B cell (primary cell): ENCODE results near the gene ARHGAP22. TPM values are rescaled to one million over a fixed set of nuclear protein-coding genes. Genes with fewer than 3 reads are reported as not detected.

Experiments used
- ATAC-seq: fragments of 200-7000 bp; cut with Tn5 transposase; one replicate; pipeline ENCODE4 v1.10.0; 2021; ENCODE audit warnings: low read depth, mild to moderate bottlenecking, moderate number of reproducible peaks, moderate library complexity
- CTCF ChIA-PET: fragments of 350-600 bp; sonication (Branson Sonifier 250); formaldehyde crosslinking; loops from one replicate; lab custom pipeline; 2021; ENCODE audit warnings: antibody characterized with exemption, inconsistent platforms; lab: Charles Lee
- POLR2A ChIA-PET: fragments of 350-600 bp; sonication (Branson Sonifier 250); formaldehyde crosslinking; loops from one replicate; lab custom pipeline; 2021; ENCODE audit warnings: antibody characterized with exemption; lab: Charles Lee
- DNase-seq: peaks from one replicate; pipeline ENCODE4 v3.0.0; 2013
- H2AFZ ChIP-seq: 2 replicates; pipeline ENCODE4 v1.6.1; 2012; ENCODE audit warnings: mild to moderate bottlenecking, low read depth, low read length; ENCODE audit not compliant: insufficient read depth, poor library complexity, severe bottlenecking
- H3K27ac ChIP-seq, 2 donors: 1 replicate in 1 of 2; 2 replicates in 1 of 2; pipeline ENCODE4 v1.5.1; 2012 to 2013; ENCODE audit warnings: low read length in 2 of 2, mild to moderate bottlenecking in 2 of 2, moderate library complexity in 1 of 2
- H3K27me3 ChIP-seq, 4 experiments: fragments of 200-600 bp in 1 of 4; sonication (generic) in 1 of 4; replicated peaks in 1 of 4; 1 replicate in 2 of 4; 2 replicates in 2 of 4; pipeline versions ENCODE4 v1.6.1 to v1.7.0; 2013 to 2016; ENCODE audit warnings: low read length in 3 of 4, mild to moderate bottlenecking in 2 of 4, mixed read lengths in 1 of 4, moderate library complexity in 1 of 4; ENCODE audit not compliant: insufficient read depth in 4 of 4, control insufficient read depth in 3 of 4; ENCODE audit errors: control extremely low read depth in 1 of 4
- H3K36me3 ChIP-seq, 2 experiments: replicated peaks in 1 of 2; 1 replicate in 1 of 2; 2 replicates in 1 of 2; pipeline versions ENCODE4 v1.6.1 to v1.7.1; 2013; ENCODE audit warnings: low read length in 1 of 2; ENCODE audit not compliant: insufficient read depth in 2 of 2, control insufficient read depth in 1 of 2; ENCODE audit errors: control extremely low read depth in 1 of 2, extremely low read depth in 1 of 2
- H3K4me1 ChIP-seq, 2 donors: fragments of 200-600 bp in 1 of 2; sonication (generic) in 1 of 2; 1 replicate in 1 of 2; 2 replicates in 1 of 2; pipeline versions ENCODE4 v1.5.1 to v1.6.1; 2013 to 2017; ENCODE audit warnings: low read length in 2 of 2; ENCODE audit not compliant: control insufficient read depth in 2 of 2, insufficient read depth in 2 of 2
- H3K4me2 ChIP-seq: replicated peaks from 2 replicates; pipeline ENCODE3; 2012; ENCODE audit warnings: mild to moderate bottlenecking, low read depth, low read length; ENCODE audit not compliant: poor library complexity, severe bottlenecking
- H3K4me3 ChIP-seq, 5 experiments: fragments of 200-600 bp in 1 of 5; sonication (generic) in 1 of 5; 1 replicate in 3 of 5; 2 replicates in 2 of 5; pipeline versions ENCODE4 v1.5.1 to v1.7.0; 2011 to 2016; ENCODE audit warnings: low read length in 4 of 5, mild to moderate bottlenecking in 4 of 5, low read depth in 2 of 5, control low read depth in 1 of 5, moderate library complexity in 1 of 5; ENCODE audit not compliant: insufficient read depth in 1 of 5; ENCODE audit errors: control extremely low read depth in 1 of 5, extremely low read depth in 1 of 5
- H3K79me2 ChIP-seq: fragments of 200-600 bp; sonication (generic); one replicate; pipeline ENCODE4 v1.6.0; 2016; ENCODE audit warnings: low read length; ENCODE audit not compliant: control insufficient read depth, insufficient read depth
- H3K9ac ChIP-seq: fragments of 200-600 bp; sonication (generic); 2 replicates; pipeline ENCODE4 v1.6.1; 2017; ENCODE audit warnings: mild to moderate bottlenecking, low read length, moderate library complexity
- H3K9me3 ChIP-seq, 3 donors: one replicate each; pipeline versions ENCODE4 v1.6.1 to v1.7.1; 2013; ENCODE audit warnings: low read length in 2 of 3; ENCODE audit not compliant: control insufficient read depth in 2 of 3, insufficient read depth in 1 of 3; ENCODE audit errors: control extremely low read depth in 1 of 3
- H4K20me1 ChIP-seq: 2 replicates; pipeline ENCODE4 v1.6.0; 2012; ENCODE audit warnings: mild to moderate bottlenecking, low read length; ENCODE audit not compliant: insufficient read depth, control insufficient read depth, poor library complexity, severe bottlenecking
- H3K27ac Mint-ChIP-seq: one replicate; pipeline ENCODE4 v1.8.0; 2021; ENCODE audit warnings: mixed read lengths
- H3K27me3 Mint-ChIP-seq: one replicate; pipeline ENCODE4 v1.8.0; 2021; ENCODE audit warnings: mixed read lengths
- H3K4me1 Mint-ChIP-seq: one replicate; pipeline ENCODE4 v1.8.0; 2021; ENCODE audit warnings: mixed read lengths
- H3K4me3 Mint-ChIP-seq: one replicate; pipeline ENCODE4 v1.8.0; 2021; ENCODE audit warnings: mixed read lengths
- H3K9me3 Mint-ChIP-seq: one replicate; pipeline ENCODE4 v1.8.0; 2022; ENCODE audit warnings: mixed read lengths; ENCODE audit not compliant: insufficient read depth
- EZH2 ChIP-seq: IDR thresholded peaks from 2 replicates; pipeline ENCODE4 v1.6.1; 2012; ENCODE audit warnings: borderline replicate concordance, low read depth, mild to moderate bottlenecking, moderate library complexity, low read length; ENCODE audit not compliant: insufficient read depth, poor library complexity, severe bottlenecking
- WGBS: methylation state at CpG from one replicate; pipeline ENCODE4 v1.1.5; 2013; ENCODE audit warnings: missing lambda C conversion rate; ENCODE audit not compliant: insufficient coverage; 5-methylcytosine and 5-hydroxymethylcytosine counted together
- intact Hi-C: fragments of 100-400 bp; cut with micrococcal nuclease; formaldehyde crosslinking; loops from one replicate; pipeline ENCODE4 v1.10.0; 2022
- polyA plus RNA-seq: library from polyadenylated mRNA; depleted of rRNA; stranded (reverse); fragments of >200 nt; gene quantifications from 2 replicates; pipeline ENCODE4 v1.2.3, GENCODE V29; 2012
- total RNA-seq, 2 donors: library from RNA; stranded (reverse); fragments of 120-200 nt in 1 of 2; gene quantifications; 1 replicate in 1 of 2; 2 replicates in 1 of 2; pipeline versions ENCODE4 v1.2.3 to v1.2.4, GENCODE V29; 2013 to 2022
- TF ChIP-seq, protein P1 (sequence below): fragments of 200-600 bp; IDR thresholded peaks from one replicate; pipeline ENCODE4 v1.8.0; 2022; ENCODE audit warnings: antibody characterized with exemption, mild to moderate bottlenecking

The ARHGAP22 gene
- total and polyA plus RNA-seq, 2 donors (not counting 1 experiment from before 2014, with no cell fraction given) = 1.9 to 2.0 TPM

DNA sequence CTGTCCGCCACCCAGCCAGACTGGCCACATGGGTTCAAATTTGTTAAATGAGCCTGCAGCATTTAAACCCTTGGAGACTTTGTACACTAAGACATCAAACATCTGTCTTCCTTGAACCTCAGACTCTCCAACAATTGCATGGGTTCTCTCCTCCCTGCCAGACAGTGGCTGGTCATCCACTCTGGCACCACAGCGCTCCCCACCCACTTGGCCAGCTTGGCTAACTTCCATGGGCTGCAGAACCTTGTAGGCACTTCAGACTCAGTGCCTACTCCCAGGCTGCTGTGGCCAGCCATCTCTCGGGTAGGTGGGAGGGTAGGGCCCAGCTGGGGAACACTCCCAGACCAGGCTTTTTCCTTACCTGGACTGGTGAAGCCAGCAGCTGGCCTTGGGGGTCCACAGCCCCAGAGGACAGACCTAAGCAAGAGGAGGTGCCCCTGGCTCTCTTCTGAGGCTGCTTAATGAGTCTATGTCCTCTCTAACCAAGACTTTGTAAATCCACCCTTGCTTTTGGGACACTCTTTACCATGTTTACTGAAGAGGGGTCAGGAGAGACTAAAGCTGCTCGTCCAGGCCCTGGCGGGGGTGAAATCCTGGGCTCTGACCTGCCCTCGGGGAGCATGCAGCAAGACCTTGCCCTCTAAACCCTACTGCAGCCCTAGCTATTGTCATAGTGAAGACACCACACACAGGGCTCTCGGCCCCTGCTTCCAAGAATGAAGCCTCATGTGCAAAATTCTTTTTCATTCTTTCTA is 82.7 kb downstream of the ARHGAP22 start:
- WGBS = 87% methylated on average over 7 of the region's 7 CpGs
- ATAC-seq (no peak), DNase-seq (no peak)
- no peak overlapping the region for H3K27ac Mint-ChIP-seq
- H3K4me1 Mint-ChIP-seq = peaks cover 36% of the 10 kb centered on the region
- Histone ChIP-seq H3K9ac (no peak overlapping the region), H3K4me1 (peaks cover 26 to 28% of the 10 kb centered on the region in 2 donors), H3K36me3 (no peaks in the 10 kb centered on the region), H3K27me3 (peaks cover 0 to 37% (median 25%) of the 10 kb centered on the region in 4 experiments), H3K4me2 (no peak overlapping the region), H2AFZ (no peak overlapping the region), H4K20me1 (no peaks in the 10 kb centered on the region), H3K9me3 (peaks cover 0 to 11% (median 4%) of the 10 kb centered on the region in 3 donors), H3K4me3 (no peak overlapping the region), H3K27ac (no peak overlapping the region), H3K79me2 (no peaks in the 10 kb centered on the region)
- TF ChIP-seq, protein P1, sequence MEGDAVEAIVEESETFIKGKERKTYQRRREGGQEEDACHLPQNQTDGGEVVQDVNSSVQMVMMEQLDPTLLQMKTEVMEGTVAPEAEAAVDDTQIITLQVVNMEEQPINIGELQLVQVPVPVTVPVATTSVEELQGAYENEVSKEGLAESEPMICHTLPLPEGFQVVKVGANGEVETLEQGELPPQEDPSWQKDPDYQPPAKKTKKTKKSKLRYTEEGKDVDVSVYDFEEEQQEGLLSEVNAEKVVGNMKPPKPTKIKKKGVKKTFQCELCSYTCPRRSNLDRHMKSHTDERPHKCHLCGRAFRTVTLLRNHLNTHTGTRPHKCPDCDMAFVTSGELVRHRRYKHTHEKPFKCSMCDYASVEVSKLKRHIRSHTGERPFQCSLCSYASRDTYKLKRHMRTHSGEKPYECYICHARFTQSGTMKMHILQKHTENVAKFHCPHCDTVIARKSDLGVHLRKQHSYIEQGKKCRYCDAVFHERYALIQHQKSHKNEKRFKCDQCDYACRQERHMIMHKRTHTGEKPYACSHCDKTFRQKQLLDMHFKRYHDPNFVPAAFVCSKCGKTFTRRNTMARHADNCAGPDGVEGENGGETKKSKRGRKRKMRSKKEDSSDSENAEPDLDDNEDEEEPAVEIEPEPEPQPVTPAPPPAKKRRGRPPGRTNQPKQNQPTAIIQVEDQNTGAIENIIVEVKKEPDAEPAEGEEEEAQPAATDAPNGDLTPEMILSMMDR = no peak
- no peak for TF ChIP-seq EZH2
- peaks cover 54% of the 10 kb centered on the region for H3K27me3 Mint-ChIP-seq
- ChIA-PET POLR2A (no interaction called here), CTCF (no interaction called here)
- H3K9me3 Mint-ChIP-seq = no peaks in the 10 kb centered on the region
- no peak overlapping the region for H3K4me3 Mint-ChIP-seq
- intact Hi-C loops = no loop called here

- no peaks in the 10 kb centered on the region for H3K9me3 Mint-ChIP-seq
- Histone ChIP-seq H2AFZ (no peak overlapping the region), H3K4me3 (no peak overlapping the region), H3K79me2 (no peaks in the 10 kb centered on the region), H3K4me2 (no peak overlapping the region), H3K4me1 (peaks cover 26 to 28% of the 10 kb centered on the region in 2 donors), H4K20me1 (no peaks in the 10 kb centered on the region), H3K9ac (no peak overlapping the region), H3K27ac (no peak overlapping the region), H3K27me3 (peaks cover 0 to 29% (median 23%) of the 10 kb centered on the region in 4 experiments), H3K36me3 (no peaks in the 10 kb centered on the region), H3K9me3 (peaks cover 0 to 14% (median 4%) of the 10 kb centered on the region in 3 donors)
- TF ChIP-seq, protein P1 = no peak
- peaks cover 41% of the 10 kb centered on the region for H3K27me3 Mint-ChIP-seq
- ChIA-PET CTCF (interaction anchor here (1.1 kb wide), 1 partner anchor 30 kb away, joined by 3 read pairs; no protein-coding TSS in a partner anchor), POLR2A (no interaction called here)
- no peak overlapping the region for H3K4me3 Mint-ChIP-seq
- peaks cover 37% of the 10 kb centered on the region for H3K4me1 Mint-ChIP-seq
- intact Hi-C loops = no loop called here
- 94% methylated on average over 7 of the region's 7 CpGs for WGBS
- peak overlapping the region; percentile 26 for H3K27ac Mint-ChIP-seq
- DNase-seq (no peak), ATAC-seq (no peak)
Measured at GRCh38 chr10:48520594-48520993, 84.3 kb downstream of the ARHGAP22 start.
